ENCODE measurements around the gene PEMT.

The PEMT gene

DNA sequence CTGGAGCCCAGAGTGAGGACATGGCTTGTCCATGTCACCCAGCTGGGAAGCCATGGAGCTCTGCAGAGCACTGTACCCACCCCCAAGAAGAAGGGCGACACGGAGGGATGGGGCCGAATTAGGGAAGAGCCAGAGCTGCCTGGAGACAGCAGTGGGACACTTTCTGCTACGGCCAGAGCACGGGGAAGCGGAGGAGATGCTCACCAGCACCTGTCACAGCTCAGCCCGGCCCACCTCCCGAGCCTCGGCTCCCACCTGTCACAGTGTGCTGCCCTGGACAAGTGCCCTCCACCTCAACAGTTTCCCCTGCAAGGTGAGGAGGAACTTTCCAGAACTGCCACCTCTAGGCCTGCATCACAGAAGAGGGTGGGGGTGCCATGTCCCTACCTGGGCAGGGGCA is 36.4 kb downstream of the PEMT start:
- H3K9me3 ChIP-seq (ENCODE audit: control insufficient read depth in 2 of 2, low read length in 2 of 2), result no peaks in the 10 kb centered on the region

DNA sequence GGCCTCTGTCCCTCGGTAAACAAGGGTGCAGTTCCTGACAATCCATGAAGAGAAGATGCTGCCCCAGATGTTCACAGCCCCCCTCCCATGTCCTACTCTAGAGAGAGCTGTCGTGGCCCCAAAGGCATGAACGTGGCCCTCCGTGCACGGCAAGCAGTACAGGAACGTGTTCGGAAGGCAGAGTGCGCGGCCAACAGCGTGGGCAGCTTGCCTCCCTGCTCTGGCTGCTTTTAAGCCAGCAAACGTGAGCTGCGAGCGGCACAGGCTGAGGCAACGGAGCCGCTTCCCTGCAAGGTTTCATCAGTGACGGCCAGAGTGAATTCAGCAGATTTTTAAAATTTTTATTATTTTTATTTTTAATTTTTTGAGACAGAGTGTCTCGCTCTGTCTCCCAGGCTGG is 37.2 kb downstream of the PEMT start:
- Histone ChIP-seq H3K27ac (ENCODE audit: low read depth in 2 of 2, low read length in 2 of 2) (no peak overlapping the region), H3K9ac (ENCODE audit: low read depth in 1 of 2, low read length in 2 of 2) (no peak overlapping the region), H3K4me3 (ENCODE audit: low read length in 2 of 2) (no peak overlapping the region), H3K4me1 (ENCODE audit: control insufficient read depth in 2 of 2, insufficient read depth in 2 of 2, low read length in 2 of 2) (peaks cover 0 to 4% of the 10 kb centered on the region in 2 donors), H3K9me3 (ENCODE audit: control insufficient read depth in 2 of 2, low read length in 2 of 2) (no peaks in the 10 kb centered on the region), H3K36me3 (ENCODE audit: control insufficient read depth in 2 of 2, insufficient read depth in 2 of 2, low read length in 2 of 2) (no peaks in the 10 kb centered on the region), H3K27me3 (ENCODE audit: control insufficient read depth in 2 of 2, insufficient read depth in 2 of 2, low read length in 2 of 2) (no peaks in the 10 kb centered on the region)

More for the DNA sequence above, 36.4 kb downstream of the PEMT start:
- Histone ChIP-seq H3K9ac (ENCODE audit: low read depth in 1 of 2, low read length in 2 of 2) (no peak overlapping the region), H3K4me1 (ENCODE audit: control insufficient read depth in 2 of 2, insufficient read depth in 2 of 2, low read length in 2 of 2) (peaks cover 0 to 4% of the 10 kb centered on the region in 2 donors), H3K4me3 (ENCODE audit: low read length in 2 of 2) (no peak overlapping the region), H3K27me3 (ENCODE audit: control insufficient read depth in 2 of 2, insufficient read depth in 2 of 2, low read length in 2 of 2) (no peaks in the 10 kb centered on the region), H3K27ac (ENCODE audit: low read depth in 2 of 2, low read length in 2 of 2) (no peak overlapping the region), H3K36me3 (ENCODE audit: control insufficient read depth in 2 of 2, insufficient read depth in 2 of 2, low read length in 2 of 2) (no peaks in the 10 kb centered on the region)

DNA sequence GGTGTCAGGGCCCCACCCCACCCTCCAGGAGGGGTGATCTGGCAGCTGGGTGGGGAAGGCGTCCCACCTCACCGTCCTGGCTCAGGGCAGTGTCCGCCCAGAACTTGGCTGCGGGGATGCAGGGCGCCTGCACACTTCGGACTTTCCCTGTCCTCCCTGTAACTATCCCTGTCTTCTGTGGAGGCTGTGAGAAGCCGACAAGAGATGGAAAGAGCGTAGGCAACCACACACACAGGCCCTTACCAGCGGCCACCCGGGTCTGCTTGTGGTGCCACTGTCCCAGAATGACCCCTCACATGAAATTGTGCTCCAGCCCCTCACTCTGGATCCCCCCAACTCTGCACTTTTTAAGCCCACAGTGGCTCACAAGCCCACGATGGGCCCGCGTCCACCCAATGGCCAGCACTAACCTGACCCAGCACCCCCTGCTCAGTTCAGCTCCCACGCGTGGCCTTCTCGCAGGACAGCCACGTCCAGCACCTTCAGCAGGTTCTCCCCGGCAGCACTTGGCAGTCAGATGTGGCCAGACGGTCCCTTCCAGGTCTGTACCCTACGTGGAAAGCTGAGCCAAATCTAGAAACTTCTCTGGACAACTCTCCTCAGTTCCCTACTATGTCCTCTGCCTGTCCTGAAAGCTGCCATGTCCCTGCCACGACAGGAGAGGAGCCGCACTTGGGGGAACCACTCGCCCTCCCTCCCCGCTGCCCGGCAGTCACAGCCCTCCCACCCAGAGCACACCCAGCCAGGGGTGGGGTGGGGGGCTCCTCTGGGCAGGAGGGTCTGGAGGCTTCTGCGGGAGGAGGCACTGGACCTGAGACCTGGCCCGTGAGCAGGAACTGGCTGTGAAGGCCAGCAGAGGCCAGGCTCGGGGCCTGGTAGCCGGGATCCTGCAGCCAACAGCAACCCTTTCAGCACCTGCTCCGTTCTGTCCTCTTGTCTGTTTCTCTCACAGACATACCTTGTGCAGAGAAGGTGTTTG is 38.0 kb downstream of the PEMT start:
- no peaks in the 10 kb centered on the region for H3K36me3 ChIP-seq (ENCODE audit: control insufficient read depth in 2 of 2, insufficient read depth in 2 of 2, low read length in 2 of 2)
- H3K4me3 ChIP-seq (ENCODE audit: low read length in 2 of 2), result no peak overlapping the region
- peaks cover 0 to 4% of the 10 kb centered on the region in 2 donors for H3K4me1 ChIP-seq (ENCODE audit: control insufficient read depth in 2 of 2, insufficient read depth in 2 of 2, low read length in 2 of 2)
- no peaks in the 10 kb centered on the region for H3K27me3 ChIP-seq (ENCODE audit: control insufficient read depth in 2 of 2, insufficient read depth in 2 of 2, low read length in 2 of 2)
- no peak overlapping the region for H3K27ac ChIP-seq (ENCODE audit: low read depth in 2 of 2, low read length in 2 of 2)
- no peak overlapping the region for H3K9ac ChIP-seq (ENCODE audit: low read depth in 1 of 2, low read length in 2 of 2)
- no peaks in the 10 kb centered on the region for H3K9me3 ChIP-seq (ENCODE audit: control insufficient read depth in 2 of 2, low read length in 2 of 2)

DNA sequence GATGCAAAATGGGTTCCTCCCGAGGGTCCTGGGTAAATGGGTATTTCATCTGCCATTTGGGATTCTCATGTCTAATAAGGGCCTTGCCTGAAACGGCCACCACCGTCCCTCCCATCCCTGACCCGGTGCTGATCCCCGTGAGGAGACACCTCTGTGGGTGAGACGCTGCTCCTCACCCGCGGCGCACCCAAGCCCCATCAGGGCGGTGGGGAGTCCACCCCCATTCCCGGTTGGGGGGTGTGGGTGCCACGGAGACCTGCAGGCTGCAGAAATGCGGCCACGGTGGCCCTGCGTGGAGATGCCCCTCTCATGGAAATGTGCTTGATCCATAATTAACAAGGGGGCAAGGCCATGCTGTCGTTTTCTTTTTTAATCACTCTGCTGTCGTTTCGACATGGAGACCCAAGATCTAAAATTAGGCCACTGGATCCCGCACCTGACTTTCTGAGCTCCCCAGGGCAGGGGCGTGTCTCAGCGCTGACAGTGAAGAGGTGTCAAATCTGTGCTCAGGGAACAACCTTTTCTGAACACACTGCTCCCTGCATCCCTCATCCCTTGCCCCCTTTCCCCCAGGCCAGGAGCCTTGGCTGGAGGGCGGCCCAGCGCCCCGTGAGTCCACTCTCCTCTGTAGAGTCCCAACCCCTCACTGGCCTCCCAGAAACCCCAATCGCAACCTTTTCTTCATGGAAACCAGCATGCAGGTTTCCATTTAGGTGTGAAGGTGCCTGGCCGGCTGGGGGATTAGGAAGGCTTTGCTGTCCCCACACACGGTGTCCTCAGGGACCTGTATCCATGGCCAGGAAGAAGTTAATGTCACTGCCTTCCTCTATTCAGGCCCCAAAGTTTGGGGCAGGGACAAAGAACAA is 38.9 kb downstream of the PEMT start:
- Histone ChIP-seq H3K36me3 (ENCODE audit: control insufficient read depth in 2 of 2, insufficient read depth in 2 of 2, low read length in 2 of 2) (no peaks in the 10 kb centered on the region), H3K9me3 (ENCODE audit: control insufficient read depth in 2 of 2, low read length in 2 of 2) (no peaks in the 10 kb centered on the region), H3K4me1 (ENCODE audit: control insufficient read depth in 2 of 2, insufficient read depth in 2 of 2, low read length in 2 of 2) (peaks cover 0 to 4% of the 10 kb centered on the region in 2 donors), H3K27ac (ENCODE audit: low read depth in 2 of 2, low read length in 2 of 2) (no peak overlapping the region), H3K9ac (ENCODE audit: low read depth in 1 of 2, low read length in 2 of 2) (no peak overlapping the region), H3K27me3 (ENCODE audit: control insufficient read depth in 2 of 2, insufficient read depth in 2 of 2, low read length in 2 of 2) (no peaks in the 10 kb centered on the region), H3K4me3 (ENCODE audit: low read length in 2 of 2) (no peak overlapping the region)

DNA sequence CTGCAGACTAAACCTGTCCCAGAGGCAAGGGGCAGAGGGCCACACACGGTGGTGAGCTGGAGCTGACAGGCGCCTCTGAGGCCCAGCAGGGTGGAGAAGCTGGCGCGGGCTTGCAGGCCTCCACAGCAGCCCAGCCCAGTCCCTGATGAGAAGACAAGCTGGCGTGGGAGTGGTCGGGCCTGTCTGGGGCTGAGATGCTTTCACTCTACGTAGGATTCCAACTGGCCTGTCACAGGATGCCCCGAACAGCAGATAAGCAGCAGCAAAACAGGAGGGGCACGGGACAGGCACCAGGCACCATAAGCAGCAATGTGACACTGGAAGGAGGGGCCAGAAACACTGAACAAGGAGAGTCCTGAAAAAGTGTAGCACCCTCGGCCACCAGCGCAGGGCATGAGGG is 40.1 kb downstream of the PEMT start:
- peaks cover 0 to 4% of the 10 kb centered on the region in 2 donors for H3K4me1 ChIP-seq (ENCODE audit: control insufficient read depth in 2 of 2, insufficient read depth in 2 of 2, low read length in 2 of 2)

DNA sequence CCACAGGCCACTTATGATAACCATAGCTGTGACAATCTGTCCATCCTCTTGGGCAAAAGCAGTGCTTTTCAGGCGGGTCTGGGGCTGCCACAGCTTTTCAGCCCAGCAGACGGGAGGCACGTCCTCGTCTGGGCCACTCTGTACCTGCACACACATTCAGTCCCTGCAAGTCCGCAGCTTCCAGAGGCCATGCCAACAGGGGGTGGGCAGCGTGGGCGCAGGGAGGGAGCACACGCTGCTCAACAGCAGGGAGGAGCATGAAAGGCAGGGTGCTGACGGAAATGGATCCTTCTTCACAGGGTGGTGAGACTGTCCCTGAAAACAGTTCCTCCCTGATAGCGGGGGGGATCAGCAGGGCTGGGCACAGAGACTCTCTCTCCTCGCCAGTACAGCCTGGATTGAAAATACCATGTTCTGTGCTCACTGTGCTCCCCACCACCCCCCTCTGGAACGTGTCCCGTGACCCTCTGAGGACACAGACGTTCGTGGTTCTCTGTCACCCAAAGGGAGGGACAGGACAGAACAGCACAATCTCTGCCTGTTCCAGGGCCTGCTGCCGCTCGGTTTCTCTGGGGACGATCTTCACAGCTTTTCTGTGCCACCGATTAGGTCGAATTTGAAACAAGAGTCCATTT is 41.7 kb downstream of the PEMT start:
- Histone ChIP-seq H3K27ac (ENCODE audit: low read depth in 2 of 2, low read length in 2 of 2) (no peak overlapping the region), H3K9me3 (ENCODE audit: control insufficient read depth in 2 of 2, low read length in 2 of 2) (no peaks in the 10 kb centered on the region), H3K4me1 (ENCODE audit: control insufficient read depth in 2 of 2, insufficient read depth in 2 of 2, low read length in 2 of 2) (peaks cover 0 to 4% of the 10 kb centered on the region in 2 donors), H3K36me3 (ENCODE audit: control insufficient read depth in 2 of 2, insufficient read depth in 2 of 2, low read length in 2 of 2) (no peaks in the 10 kb centered on the region), H3K4me3 (ENCODE audit: low read length in 2 of 2) (no peak overlapping the region), H3K27me3 (ENCODE audit: control insufficient read depth in 2 of 2, insufficient read depth in 2 of 2, low read length in 2 of 2) (no peaks in the 10 kb centered on the region), H3K9ac (ENCODE audit: low read depth in 1 of 2, low read length in 2 of 2) (no peak overlapping the region)

More for the DNA sequence above, 40.1 kb downstream of the PEMT start:
- H3K9ac ChIP-seq (ENCODE audit: low read depth in 1 of 2, low read length in 2 of 2), result no peak overlapping the region
- no peak overlapping the region for H3K27ac ChIP-seq (ENCODE audit: low read depth in 2 of 2, low read length in 2 of 2)
- no peak overlapping the region for H3K4me3 ChIP-seq (ENCODE audit: low read length in 2 of 2)
- H3K36me3 ChIP-seq (ENCODE audit: control insufficient read depth in 2 of 2, insufficient read depth in 2 of 2, low read length in 2 of 2), result no peaks in the 10 kb centered on the region
- H3K27me3 ChIP-seq (ENCODE audit: control insufficient read depth in 2 of 2, insufficient read depth in 2 of 2, low read length in 2 of 2), result no peaks in the 10 kb centered on the region
- no peaks in the 10 kb centered on the region for H3K9me3 ChIP-seq (ENCODE audit: control insufficient read depth in 2 of 2, low read length in 2 of 2)

DNA sequence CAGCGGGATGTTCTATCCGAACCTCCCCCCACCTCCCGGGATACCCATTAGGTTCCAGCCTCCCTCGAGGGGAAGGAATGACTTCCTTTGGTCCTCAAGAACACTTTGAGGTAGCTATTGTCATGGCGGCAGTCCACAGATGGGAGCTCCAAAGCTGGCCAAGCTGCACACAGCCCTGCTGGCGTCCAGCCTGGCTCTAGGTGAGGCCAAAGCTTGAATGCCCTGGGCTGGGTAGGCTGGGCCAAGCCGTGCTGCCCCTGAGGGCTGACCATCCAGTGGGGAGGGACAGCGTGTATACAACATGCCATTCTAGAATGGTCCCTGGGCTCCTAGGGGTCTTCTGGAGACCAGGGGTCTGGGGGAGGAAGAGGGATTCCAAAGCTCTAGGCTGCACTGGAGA is 43.5 kb downstream of the PEMT start:
- Histone ChIP-seq H3K27ac (ENCODE audit: low read depth in 2 of 2, low read length in 2 of 2) (no peak overlapping the region), H3K27me3 (ENCODE audit: control insufficient read depth in 2 of 2, insufficient read depth in 2 of 2, low read length in 2 of 2) (no peaks in the 10 kb centered on the region), H3K4me3 (ENCODE audit: low read length in 2 of 2) (no peak overlapping the region), H3K9me3 (ENCODE audit: control insufficient read depth in 2 of 2, low read length in 2 of 2) (no peaks in the 10 kb centered on the region), H3K9ac (ENCODE audit: low read depth in 1 of 2, low read length in 2 of 2) (no peak overlapping the region), H3K4me1 (ENCODE audit: control insufficient read depth in 2 of 2, insufficient read depth in 2 of 2, low read length in 2 of 2) (peaks cover 0 to 4% of the 10 kb centered on the region in 2 donors), H3K36me3 (ENCODE audit: control insufficient read depth in 2 of 2, insufficient read depth in 2 of 2, low read length in 2 of 2) (no peaks in the 10 kb centered on the region)

DNA sequence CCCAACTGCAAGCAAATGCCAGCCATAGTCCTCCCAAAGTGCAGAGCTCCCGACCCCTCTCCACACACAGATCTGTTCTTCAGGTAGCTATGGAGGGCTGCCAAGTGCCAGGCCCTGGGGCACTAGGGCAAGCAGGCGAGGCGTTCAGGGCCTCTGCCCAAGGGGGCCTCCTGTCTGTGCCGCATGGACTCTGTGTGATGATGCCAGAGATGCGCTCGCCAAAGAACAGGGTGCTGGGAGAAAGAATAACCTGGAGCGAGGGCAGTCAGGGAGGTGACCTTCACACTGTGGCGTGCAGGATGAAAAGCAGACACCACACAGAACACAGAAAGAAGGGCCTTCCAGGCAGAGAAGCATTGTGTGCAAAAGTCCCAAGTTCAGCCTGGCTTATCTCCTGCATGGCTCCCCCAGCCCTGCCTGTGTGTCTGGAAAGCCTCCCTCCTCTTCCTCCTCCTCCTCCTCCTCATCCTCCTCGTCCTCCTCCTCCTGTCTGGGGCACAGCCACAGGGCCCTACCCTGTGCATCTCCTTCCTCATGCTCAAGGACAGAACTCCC is 44.2 kb downstream of the PEMT start:
- Histone ChIP-seq H3K27ac (ENCODE audit: low read depth in 2 of 2, low read length in 2 of 2) (no peak overlapping the region), H3K36me3 (ENCODE audit: control insufficient read depth in 2 of 2, insufficient read depth in 2 of 2, low read length in 2 of 2) (no peaks in the 10 kb centered on the region), H3K27me3 (ENCODE audit: control insufficient read depth in 2 of 2, insufficient read depth in 2 of 2, low read length in 2 of 2) (no peaks in the 10 kb centered on the region), H3K4me1 (ENCODE audit: control insufficient read depth in 2 of 2, insufficient read depth in 2 of 2, low read length in 2 of 2) (peaks cover 0 to 4% of the 10 kb centered on the region in 2 donors), H3K4me3 (ENCODE audit: low read length in 2 of 2) (no peak overlapping the region), H3K9ac (ENCODE audit: low read depth in 1 of 2, low read length in 2 of 2) (no peak overlapping the region), H3K9me3 (ENCODE audit: control insufficient read depth in 2 of 2, low read length in 2 of 2) (no peaks in the 10 kb centered on the region)

DNA sequence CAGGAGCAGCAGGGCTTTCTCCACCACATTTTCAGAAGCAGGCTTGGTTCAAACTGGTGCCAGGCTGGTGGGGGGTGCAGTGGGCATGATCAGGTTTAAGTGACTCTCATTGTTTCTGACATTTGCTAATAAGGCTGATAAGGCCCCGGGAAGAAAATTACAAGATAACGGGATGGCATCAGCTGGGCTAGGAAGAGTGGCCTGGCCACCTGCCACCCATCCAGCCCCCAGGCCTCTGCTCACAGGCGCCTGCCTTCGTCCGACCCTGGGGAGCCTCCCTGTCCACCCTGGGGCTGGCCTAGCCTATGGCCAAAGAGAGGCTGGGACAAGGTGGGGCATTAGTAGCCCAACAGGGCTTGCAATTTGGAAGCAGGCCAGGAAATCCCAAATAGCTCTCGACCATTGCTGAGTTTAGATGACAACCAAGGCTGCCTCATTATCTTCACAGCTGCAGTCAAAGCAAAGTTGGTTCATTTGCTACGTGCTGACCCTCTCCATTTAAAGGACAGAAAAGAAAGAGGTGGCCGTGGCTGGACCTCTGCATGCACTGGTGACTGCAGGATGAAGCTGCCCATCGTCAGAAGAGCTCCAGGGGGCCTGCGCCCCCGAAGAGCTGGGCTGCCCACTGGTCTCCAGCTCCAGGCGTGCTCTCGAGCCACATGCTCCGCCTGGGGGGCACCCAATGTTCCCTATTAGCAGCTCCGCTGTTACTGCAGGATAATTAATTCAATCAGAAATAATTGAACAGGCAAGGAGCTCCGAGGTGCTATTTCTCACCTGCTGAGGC is 44.9 kb downstream of the PEMT start:
- Histone ChIP-seq H3K27me3 (ENCODE audit: control insufficient read depth in 2 of 2, insufficient read depth in 2 of 2, low read length in 2 of 2) (no peaks in the 10 kb centered on the region), H3K27ac (ENCODE audit: low read depth in 2 of 2, low read length in 2 of 2) (no peak overlapping the region), H3K4me3 (ENCODE audit: low read length in 2 of 2) (no peak overlapping the region), H3K36me3 (ENCODE audit: control insufficient read depth in 2 of 2, insufficient read depth in 2 of 2, low read length in 2 of 2) (no peaks in the 10 kb centered on the region), H3K9ac (ENCODE audit: low read depth in 1 of 2, low read length in 2 of 2) (no peak overlapping the region), H3K9me3 (ENCODE audit: control insufficient read depth in 2 of 2, low read length in 2 of 2) (no peaks in the 10 kb centered on the region), H3K4me1 (ENCODE audit: control insufficient read depth in 2 of 2, insufficient read depth in 2 of 2, low read length in 2 of 2) (peaks cover 0 to 4% of the 10 kb centered on the region in 2 donors)
